Endothelial cell of umbilical vein (primary cell): ENCODE results near the gene SHROOM4. TPM values are rescaled to one million over a fixed set of nuclear protein-coding genes. Genes with fewer than 3 reads are reported as not detected.

ENCODE experiments used
- BruUV-seq: library from RNA; stranded (reverse); fragments of 400-500 nt; replicated peaks from 2 replicates; lab custom pipeline; 2021; lab: Mats Ljungman, UMichigan
- CTCF ChIA-PET: fragments of 300-600, 350-600 bp; sonication (Branson Sonifier 250); formaldehyde crosslinking; loops from one replicate; lab custom pipeline; 2021; ENCODE audit warnings: antibody characterized with exemption, inconsistent platforms; lab: Charles Lee
- POLR2A ChIA-PET: fragments of 300-600, 350-600 bp; sonication (Branson Sonifier 250); formaldehyde crosslinking; loops from one replicate; lab custom pipeline; 2021; ENCODE audit warnings: antibody characterized with exemption, inconsistent platforms; lab: Charles Lee
- DNase-seq: peaks from one replicate; pipeline ENCODE4 v3.0.0-alpha.2; 2011; ENCODE audit warnings: low read depth, low spot score
- FAIRE-seq: peaks from 2 replicates; lab custom pipeline; 2011; peaks lifted over from hg19 to GRCh38; lab: Jason Lieb, UNC
- H2AFZ ChIP-seq: 2 replicates; pipeline ENCODE4 v1.6.0; 2012; ENCODE audit warnings: low read depth, low read length, control low read depth, inconsistent platforms
- H3K27ac ChIP-seq: 2 replicates; pipeline ENCODE4 v1.5.1; 2011; ENCODE audit warnings: low read depth, mild to moderate bottlenecking, control low read depth, low read length, moderate library complexity; ENCODE audit not compliant: insufficient read depth
- H3K27me3 ChIP-seq, 2 experiments: 2 replicates each; pipeline versions ENCODE4 v1.6.0 to v1.6.1; 2011; ENCODE audit warnings: low read length in 2 of 2, mixed read lengths in 1 of 2; ENCODE audit not compliant: control insufficient read depth in 2 of 2, insufficient read depth in 2 of 2
- H3K36me3 ChIP-seq, 2 experiments: 2 replicates in 1 of 2; 3 replicates in 1 of 2; pipeline ENCODE4 v1.5.1; 2011; ENCODE audit warnings: low read length in 2 of 2, mild to moderate bottlenecking in 1 of 2, moderate library complexity in 1 of 2; ENCODE audit not compliant: control insufficient read depth in 2 of 2, insufficient read depth in 2 of 2; ENCODE audit errors: extremely low read depth in 1 of 2
- H3K4me1 ChIP-seq: 3 replicates; pipeline ENCODE4 v1.5.1; 2011; ENCODE audit warnings: mild to moderate bottlenecking, low read length; ENCODE audit not compliant: control insufficient read depth, insufficient read depth; ENCODE audit errors: extremely low read depth
- H3K4me2 ChIP-seq: 2 replicates; pipeline ENCODE4 v1.6.1; 2011; ENCODE audit warnings: low read length, control low read depth, mixed read lengths; ENCODE audit not compliant: insufficient read depth
- H3K4me3 ChIP-seq, 3 experiments: fragments of 200-600 bp in 1 of 3; sonication (generic), shearing (Covaris generic) in 1 of 3; replicated peaks in 1 of 3; 2 replicates each; pipeline ENCODE4 v1.5.1; 2011 to 2016; ENCODE audit warnings: control low read depth in 3 of 3, low read length in 3 of 3, mild to moderate bottlenecking in 2 of 3, inconsistent platforms in 1 of 3, low read depth in 1 of 3, moderate library complexity in 1 of 3; ENCODE audit not compliant: insufficient read depth in 1 of 3
- H3K79me2 ChIP-seq: 2 replicates; pipeline ENCODE4 v1.6.0; 2012; ENCODE audit warnings: low read length, inconsistent platforms; ENCODE audit not compliant: control insufficient read depth, insufficient read depth
- H3K9ac ChIP-seq: replicated peaks from 2 replicates; pipeline ENCODE3; 2011; ENCODE audit warnings: low read length, control low read depth; ENCODE audit not compliant: insufficient read depth; ENCODE audit errors: extremely low read depth
- H3K9me1 ChIP-seq: replicated peaks from 3 replicates; pipeline ENCODE4 v1.6.0; 2011; ENCODE audit warnings: mild to moderate bottlenecking, low read length; ENCODE audit not compliant: control insufficient read depth, insufficient read depth; ENCODE audit errors: extremely low read depth
- H3K9me3 ChIP-seq: replicated peaks from 2 replicates; pipeline ENCODE4 v1.5.1; 2012; ENCODE audit warnings: low read length, inconsistent platforms; ENCODE audit not compliant: control insufficient read depth, insufficient read depth
- H4K20me1 ChIP-seq: replicated peaks from 2 replicates; pipeline ENCODE3; 2011; ENCODE audit warnings: mild to moderate bottlenecking, low read length; ENCODE audit not compliant: control insufficient read depth, insufficient read depth; ENCODE audit errors: extremely low read depth
- EZH2 ChIP-seq: IDR thresholded peaks from 2 replicates; pipeline ENCODE4 v1.6.1; 2012; ENCODE audit warnings: borderline replicate concordance, low read depth, mild to moderate bottlenecking, moderate library complexity, low read length, inconsistent platforms; ENCODE audit not compliant: severe bottlenecking
- FOS ChIP-seq: IDR thresholded peaks from 2 replicates; pipeline ENCODE4 v1.6.1; 2011; ENCODE audit warnings: mild to moderate bottlenecking, low read length, moderate library complexity, borderline replicate concordance; ENCODE audit not compliant: insufficient read depth
- GATA2 ChIP-seq: IDR thresholded peaks from 2 replicates; pipeline ENCODE4 v1.7.0; 2011; ENCODE audit warnings: low read depth, mild to moderate bottlenecking, moderate library complexity, mixed read lengths, low read length; ENCODE audit not compliant: insufficient read length, insufficient read depth
- JUN ChIP-seq: IDR thresholded peaks from 2 replicates; pipeline ENCODE4 v1.6.1; 2011; ENCODE audit warnings: borderline replicate concordance, low read depth; ENCODE audit not compliant: insufficient read length, insufficient read depth
- MYC ChIP-seq: IDR thresholded peaks from one replicate; pipeline ENCODE4 v1.6.1; 2011; ENCODE audit warnings: mild to moderate bottlenecking, low read depth, low read length
- POLR2A ChIP-seq: IDR thresholded peaks from 2 replicates; pipeline ENCODE4 v1.6.1; 2012; ENCODE audit warnings: low read depth, mild to moderate bottlenecking, control low read depth, low read length
- POLR2AphosphoS5 ChIP-seq: IDR thresholded peaks from 2 replicates; pipeline ENCODE4 v1.6.1; 2012; ENCODE audit warnings: low read depth, mild to moderate bottlenecking, control low read depth, low read length, moderate library complexity; ENCODE audit not compliant: insufficient read depth
- dilution Hi-C: fragments of 300-500 bp; cut with MboI; formaldehyde crosslinking; loops from one replicate; pipeline ENCODE4 v1.15.0; 2019; ENCODE audit warnings: low sequenced_read_pairs; ENCODE audit not compliant: extremely low pct_ligation_motif_present
- intact Hi-C: fragments of 100-400 bp; cut with micrococcal nuclease; formaldehyde crosslinking; loops from one replicate; pipeline ENCODE4 v1.10.0; 2022
- polyA plus RNA-seq, 4 experiments: library from polyadenylated mRNA; depleted of rRNA in 3 of 4; stranded (reverse) in 3 of 4; unstranded in 1 of 4; fragments of >200 nt; gene quantifications; 2 replicates each; pipeline versions ENCODE4 v1.2.1 to v1.2.3, GENCODE V29; 2011 to 2012; ENCODE audit warnings: missing spikeins in 1 of 4
- total RNA-seq: library from RNA; stranded (reverse); gene quantifications from 2 replicates; pipeline ENCODE4 v1.2.3, GENCODE V29; 2021
- TF ChIP-seq, protein P1 (sequence below), 2 donors: IDR thresholded peaks; 1 replicate in 1 of 2; 2 replicates in 1 of 2; pipeline ENCODE4 v1.5.1; 2011; ENCODE audit warnings: low read length in 2 of 2, mild to moderate bottlenecking in 2 of 2, moderate library complexity in 2 of 2, control low read depth in 1 of 2, inconsistent platforms in 1 of 2, low read depth in 1 of 2; ENCODE audit not compliant: insufficient read depth in 1 of 2; ENCODE audit errors: extremely low read depth in 1 of 2
- TF ChIP-seq, protein P2 (sequence below): IDR thresholded peaks from 2 replicates; pipeline ENCODE4 v1.6.1; 2011; ENCODE audit not compliant: insufficient read depth, insufficient read length

The SHROOM4 gene
- total and polyA plus RNA-seq, 2 donors (not counting 3 experiments of a cell fraction or from before 2014, with no cell fraction given), result 29.7 to 57.5 TPM

DNA sequence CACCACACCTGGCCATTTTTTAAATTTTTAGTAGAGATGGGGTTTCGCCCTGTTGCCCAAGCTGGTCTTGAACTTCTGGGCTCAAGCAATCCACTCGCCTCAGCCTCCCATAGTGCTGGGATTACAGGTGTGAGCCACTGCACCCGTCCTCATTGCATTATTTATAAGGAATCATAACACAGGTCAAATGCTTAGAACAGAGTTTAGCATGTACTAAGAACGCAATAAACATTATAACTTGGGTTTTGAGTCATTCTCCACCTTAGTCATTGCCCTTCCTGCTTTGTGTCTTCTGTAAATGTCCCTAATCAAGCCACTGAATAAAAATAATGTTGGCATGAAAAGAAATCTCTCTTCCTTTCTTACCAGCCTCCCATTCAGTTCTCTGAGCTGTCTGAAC is 38.5 kb upstream of the SHROOM4 start:
- ChIA-PET CTCF (no interaction called here), POLR2A (no interaction called here)
- no peak overlapping the region for H2AFZ ChIP-seq
- no peak overlapping the region for H3K4me2 ChIP-seq
- H3K4me1 ChIP-seq, result no peaks in the 10 kb centered on the region
- BruUV-seq, result no TSS peak
- H3K79me2 ChIP-seq, result no peaks in the 10 kb centered on the region
- no peaks in the 10 kb centered on the region for H3K36me3 ChIP-seq
- H3K9ac ChIP-seq, result no peak overlapping the region
- H3K9me1 ChIP-seq, result no peaks in the 10 kb centered on the region
- intact Hi-C loops, result no loop called here
- FAIRE-seq (no peak), DNase-seq (no peak)
- dilution Hi-C loops, result no loop called here
- no peaks in the 10 kb centered on the region for H4K20me1 ChIP-seq
- TF ChIP-seq FOS (no peak), MYC (no peak), GATA2 (no peak), JUN (no peak), POLR2AphosphoS5 (no peak), POLR2A (no peak), EZH2 (no peak)
- TF ChIP-seq, protein P1, sequence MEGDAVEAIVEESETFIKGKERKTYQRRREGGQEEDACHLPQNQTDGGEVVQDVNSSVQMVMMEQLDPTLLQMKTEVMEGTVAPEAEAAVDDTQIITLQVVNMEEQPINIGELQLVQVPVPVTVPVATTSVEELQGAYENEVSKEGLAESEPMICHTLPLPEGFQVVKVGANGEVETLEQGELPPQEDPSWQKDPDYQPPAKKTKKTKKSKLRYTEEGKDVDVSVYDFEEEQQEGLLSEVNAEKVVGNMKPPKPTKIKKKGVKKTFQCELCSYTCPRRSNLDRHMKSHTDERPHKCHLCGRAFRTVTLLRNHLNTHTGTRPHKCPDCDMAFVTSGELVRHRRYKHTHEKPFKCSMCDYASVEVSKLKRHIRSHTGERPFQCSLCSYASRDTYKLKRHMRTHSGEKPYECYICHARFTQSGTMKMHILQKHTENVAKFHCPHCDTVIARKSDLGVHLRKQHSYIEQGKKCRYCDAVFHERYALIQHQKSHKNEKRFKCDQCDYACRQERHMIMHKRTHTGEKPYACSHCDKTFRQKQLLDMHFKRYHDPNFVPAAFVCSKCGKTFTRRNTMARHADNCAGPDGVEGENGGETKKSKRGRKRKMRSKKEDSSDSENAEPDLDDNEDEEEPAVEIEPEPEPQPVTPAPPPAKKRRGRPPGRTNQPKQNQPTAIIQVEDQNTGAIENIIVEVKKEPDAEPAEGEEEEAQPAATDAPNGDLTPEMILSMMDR (IDR thresholded peaks at IDR 0.05; ENCODE audit: extremely low read depth in 1 of 2, insufficient read depth in 1 of 2, low read depth in 1 of 2, low read length in 2 of 2), result no peak
- TF ChIP-seq, protein P2, sequence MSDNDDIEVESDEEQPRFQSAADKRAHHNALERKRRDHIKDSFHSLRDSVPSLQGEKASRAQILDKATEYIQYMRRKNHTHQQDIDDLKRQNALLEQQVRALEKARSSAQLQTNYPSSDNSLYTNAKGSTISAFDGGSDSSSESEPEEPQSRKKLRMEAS, result no peak
- H3K4me3 ChIP-seq, result no peak overlapping the region
- no peaks in the 10 kb centered on the region for H3K27me3 ChIP-seq
- H3K9me3 ChIP-seq, result no peaks in the 10 kb centered on the region
- H3K27ac ChIP-seq, result no peak overlapping the region
